ENCODE data around the gene MEG3. TPM values are rescaled to one million over a fixed set of nuclear protein-coding genes. Genes with fewer than 3 reads are reported as not detected.

Gene MEG3
- total RNA-seq: 90.9 and 165 TPM in 2 replicates

DNA sequence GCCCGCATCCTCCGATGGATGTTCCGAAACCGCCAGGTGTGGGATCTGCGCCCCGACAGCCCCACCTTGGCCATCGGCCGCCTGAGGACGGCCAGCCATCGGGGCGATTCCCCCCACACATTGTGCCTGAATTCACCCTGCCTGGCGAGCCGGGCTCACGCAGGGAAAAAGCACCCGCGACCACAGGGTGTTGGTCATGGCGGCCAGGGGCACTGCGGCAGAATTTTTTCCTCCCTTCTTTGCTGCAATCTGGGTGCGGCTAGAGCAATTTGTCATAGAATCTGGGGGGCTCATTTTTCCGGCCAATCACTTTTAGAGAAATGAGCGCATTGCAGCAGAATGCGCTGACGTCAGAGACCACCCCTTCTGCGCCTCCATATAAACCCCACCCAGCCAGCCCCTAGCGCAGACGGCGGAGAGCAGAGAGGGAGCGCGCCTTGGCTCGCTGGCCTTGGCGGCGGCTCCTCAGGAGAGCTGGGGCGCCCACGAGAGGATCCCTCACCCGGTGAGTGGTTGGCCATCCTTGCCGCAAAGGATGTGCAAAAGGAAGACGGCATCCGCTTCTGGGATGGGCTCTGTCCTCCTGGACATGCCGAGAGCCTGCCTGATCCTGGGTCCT lies at the start of gene MEG3:
Gene MEG3, plus strand, starts transcription at position 406 of the 619 bp plus-strand sequence.

GRCh38 chr14:100903672-100904185 lies 77.8 kb downstream of the MEG3 start, which contains the start of gene RTL1:
TSS of gene RTL1 (minus strand) at chr14:100903722. CDS start at chr14:100884788, 18,934 bp downstream.

Other genes with a start within 250 kb of the MEG3 start
- gene BEGAIN, start 238.7 kb upstream of the MEG3 start, total RNA-seq: under 0.01 TPM in 1 of 2 replicates, not detected in the other
- not detected in 2 replicates for gene DLK1, start 99.2 kb upstream of the MEG3 start, total RNA-seq
- gene RTL1, start 77.6 kb downstream of the MEG3 start, total RNA-seq: not detected in 2 replicates

All from cardiac atrium fibroblast (primary cell).